HTERT RPE-1 (cell line): ENCODE data around the gene KCNJ6.

Experiments used
- in situ Hi-C: fragments of 300-500 bp; cut with MboI; formaldehyde crosslinking; loops from 4 replicates; pipeline ENCODE4 v1.14.3; 2020; ENCODE audit warnings: low sequenced_read_pairs

KCNJ6 gene

GRCh38 chr21:37905291-37905690, 11.0 kb downstream of the KCNJ6 start:
- in situ Hi-C loops = no loop called here

GRCh38 chr21:37904856-37905255, 11.4 kb downstream of the KCNJ6 start:
- in situ Hi-C loops = no loop called here

- in situ Hi-C loops = no loop called here
These were observed 12.9 kb downstream of the KCNJ6 start for GRCh38 chr21:37903396-37903795.

- in situ Hi-C loops = no loop called here
These were observed 17.1 kb downstream of the KCNJ6 start for GRCh38 chr21:37899146-37899545.

- in situ Hi-C loops = no loop called here
These were observed 19.5 kb downstream of the KCNJ6 start for GRCh38 chr21:37896788-37897187.

- in situ Hi-C loops = no loop called here
These were observed 24.3 kb downstream of the KCNJ6 start for GRCh38 chr21:37891972-37892371.

GRCh38 chr21:37888659-37889058, 27.6 kb downstream of the KCNJ6 start:
- in situ Hi-C loops = no loop called here

- in situ Hi-C loops = no loop called here
These were observed 29.4 kb downstream of the KCNJ6 start for GRCh38 chr21:37886726-37887299.

- in situ Hi-C loops = no loop called here
These were observed 30.1 kb downstream of the KCNJ6 start for GRCh38 chr21:37886120-37886519.

- in situ Hi-C loops = no loop called here
These were observed 37.2 kb downstream of the KCNJ6 start for GRCh38 chr21:37878946-37879660.

- in situ Hi-C loops = no loop called here
These were observed 38.2 kb downstream of the KCNJ6 start for GRCh38 chr21:37877888-37878684.

- in situ Hi-C loops = no loop called here
These were observed 39.1 kb downstream of the KCNJ6 start for GRCh38 chr21:37877171-37877570.

GRCh38 chr21:37876561-37876960, 39.7 kb downstream of the KCNJ6 start:
- in situ Hi-C loops = no loop called here

- in situ Hi-C loops = no loop called here
These were observed 41.1 kb downstream of the KCNJ6 start for GRCh38 chr21:37874904-37875780.

GRCh38 chr21:37874481-37874880, 41.8 kb downstream of the KCNJ6 start:
- in situ Hi-C loops = no loop called here

- in situ Hi-C loops = no loop called here
These were observed 42.6 kb downstream of the KCNJ6 start for GRCh38 chr21:37873655-37874054.

GRCh38 chr21:37871121-37871862, 45.0 kb downstream of the KCNJ6 start:
- in situ Hi-C loops = no loop called here

GRCh38 chr21:37870221-37870620, 46.0 kb downstream of the KCNJ6 start:
- in situ Hi-C loops = no loop called here

GRCh38 chr21:37869661-37870060, 46.6 kb downstream of the KCNJ6 start:
- in situ Hi-C loops = no loop called here
